NB4 (cell line): Measurements from ENCODE around the gene FBXL13.

ENCODE experiments used
- DNase-seq: peaks from one replicate; pipeline ENCODE4 v3.0.0; 2010; ENCODE audit warnings: low read depth
- H3K4me3 ChIP-seq: one replicate; pipeline ENCODE4 v1.5.1; 2011; ENCODE audit warnings: mild to moderate bottlenecking, low read depth, low read length, moderate library complexity
- CTCF ChIP-seq: IDR thresholded peaks from one replicate; pipeline ENCODE4 v1.5.1; 2012; ENCODE audit warnings: low read depth, low read length
- MAX ChIP-seq: IDR thresholded peaks from 2 replicates; pipeline ENCODE4 v1.6.1; 2011; ENCODE audit warnings: low read depth, low read length
- MYC ChIP-seq: IDR thresholded peaks from 2 replicates; pipeline ENCODE4 v1.6.1; 2011; ENCODE audit warnings: low read depth, low read length
- POLR2A ChIP-seq: IDR thresholded peaks from 2 replicates; pipeline ENCODE4 v1.6.1; 2011; ENCODE audit warnings: mild to moderate bottlenecking; ENCODE audit not compliant: insufficient read length; ENCODE audit errors: extremely low read depth

The FBXL13 gene

GRCh38 chr7:102994567-102994966, 80.0 kb downstream of the FBXL13 start:
- TF ChIP-seq CTCF (no peak), MAX (no peak), MYC (no peak), POLR2A (no peak)
- DNase-seq, result no peak
- H3K4me3 ChIP-seq, result no peak overlapping the region

GRCh38 chr7:102993718-102994029, 80.9 kb downstream of the FBXL13 start:
- DNase-seq, result no peak
- H3K4me3 ChIP-seq, result no peak overlapping the region
- TF ChIP-seq POLR2A (no peak), MYC (no peak), MAX (no peak), CTCF (no peak)

GRCh38 chr7:102992938-102993717, 81.5 kb downstream of the FBXL13 start:
- DNase-seq, result peak; percentile 62
- H3K4me3 ChIP-seq, result no peak overlapping the region
- TF ChIP-seq POLR2A (no peak), MAX (no peak), CTCF (no peak), MYC (no peak)

- TF ChIP-seq MAX (no peak), POLR2A (no peak), MYC (no peak), CTCF (no peak)
- no peak overlapping the region for H3K4me3 ChIP-seq
- peak; percentile 52 for DNase-seq
These were observed 82.1 kb downstream of the FBXL13 start for GRCh38 chr7:102992509-102992937.

- peak; percentile 87 for DNase-seq
- H3K4me3 ChIP-seq, result no peak overlapping the region
- TF ChIP-seq MYC, result 0 out of 2 replicates have a peak, but pooled peaks have one; percentile 22
- no peak for TF ChIP-seq POLR2A
These were observed 82.9 kb downstream of the FBXL13 start for GRCh38 chr7:102991540-102992214.

- DNase-seq, result peak; percentile 51
- H3K4me3 ChIP-seq, result no peak overlapping the region
- TF ChIP-seq MYC (no peak), MAX (no peak), POLR2A (no peak), CTCF (no peak)
These were observed 83.5 kb downstream of the FBXL13 start for GRCh38 chr7:102991077-102991539.
